Measurements from ENCODE around the gene MYBPC3. TPM values are rescaled to one million over a fixed set of nuclear protein-coding genes. Genes with fewer than 3 reads are reported as not detected.

Gene MYBPC3
- total RNA-seq, 4 donors from 2014 or later: 0.21 to 0.60 TPM; not detected in 2

GRCh38 chr11:47299078-47299477 is 53.4 kb downstream of the MYBPC3 start:
- H3K4me3 ChIP-seq: no peak overlapping the region
- H3K36me3 ChIP-seq: peaks cover 0 to 98% (median 58%) of the 10 kb centered on the region in 3 donors
- H3K27ac ChIP-seq: no peak overlapping the region
- no peak for TF ChIP-seq EP300 (IDR thresholded peaks at IDR 0.05)
- TF ChIP-seq CTCF (IDR thresholded peaks at IDR 0.05): no peak
- TF ChIP-seq POLR2A (IDR thresholded peaks at IDR 0.05): no peak
- H3K9me3 ChIP-seq: peaks cover 0 to 43% (median 7%) of the 10 kb centered on the region in 4 donors
- H3K27me3 ChIP-seq: no peaks in the 10 kb centered on the region
- no peak for DNase-seq (ENCODE audit: low spot score in 2 of 2)
- H3K4me1 ChIP-seq: no peaks in the 10 kb centered on the region
- 94 to 96% methylated on average over 3 of the region's 3 CpGs for WGBS, 2 donors

GRCh38 chr11:47296045-47296444 is 56.5 kb downstream of the MYBPC3 start:
- TF ChIP-seq EP300 (IDR thresholded peaks at IDR 0.05) (no peak), CTCF (IDR thresholded peaks at IDR 0.05) (no peak), POLR2A (IDR thresholded peaks at IDR 0.05) (no peak)
- DNase-seq (ENCODE audit: low spot score in 2 of 2): no peak
- Histone ChIP-seq H3K4me3 (no peak overlapping the region), H3K27ac (no peak overlapping the region), H3K36me3 (peaks cover 0 to 98% (median 38%) of the 10 kb centered on the region in 3 donors), H3K9me3 (peaks cover 0 to 29% (median 4%) of the 10 kb centered on the region in 4 donors), H3K27me3 (no peaks in the 10 kb centered on the region), H3K4me1 (no peaks in the 10 kb centered on the region)
- 87 to 91% methylated on average over 4 of the region's 4 CpGs for WGBS, 2 donors

GRCh38 chr11:47295385-47295784 is 57.1 kb downstream of the MYBPC3 start:
- Histone ChIP-seq H3K9me3 (peaks cover 0 to 29% (median 4%) of the 10 kb centered on the region in 4 donors), H3K4me1 (no peaks in the 10 kb centered on the region), H3K4me3 (no peak overlapping the region), H3K36me3 (peaks cover 0 to 98% (median 38%) of the 10 kb centered on the region in 3 donors), H3K27me3 (no peaks in the 10 kb centered on the region), H3K27ac (no peak overlapping the region)
- 94 to 98% methylated on average over 5 of the region's 5 CpGs for WGBS, 2 donors
- no peak for TF ChIP-seq EP300 (IDR thresholded peaks at IDR 0.05)
- TF ChIP-seq POLR2A (IDR thresholded peaks at IDR 0.05): no peak
- TF ChIP-seq CTCF (IDR thresholded peaks at IDR 0.05): no peak
- DNase-seq (ENCODE audit: low spot score in 2 of 2): no peak

GRCh38 chr11:47289856-47290255 is 62.6 kb downstream of the MYBPC3 start:
- Histone ChIP-seq H3K27ac (no peak overlapping the region), H3K4me1 (no peaks in the 10 kb centered on the region), H3K36me3 (peaks cover 12 to 97% (median 27%) of the 10 kb centered on the region in 3 donors), H3K9me3 (no peaks in the 10 kb centered on the region), H3K27me3 (no peaks in the 10 kb centered on the region), H3K4me3 (no peak overlapping the region)
- TF ChIP-seq POLR2A (IDR thresholded peaks at IDR 0.05) (no peak), CTCF (IDR thresholded peaks at IDR 0.05) (no peak), EP300 (IDR thresholded peaks at IDR 0.05) (no peak)
- 92 to 93% methylated on average over 15 of the region's 15 CpGs for WGBS, 2 donors
- no peak for DNase-seq (ENCODE audit: low spot score in 2 of 2)

- Histone ChIP-seq H3K36me3 (peaks cover 12 to 99% (median 43%) of the 10 kb centered on the region in 3 donors), H3K27me3 (no peaks in the 10 kb centered on the region), H3K4me1 (no peaks in the 10 kb centered on the region), H3K9me3 (no peaks in the 10 kb centered on the region), H3K27ac (no peak overlapping the region), H3K4me3 (no peak overlapping the region)
- TF ChIP-seq CTCF (IDR thresholded peaks at IDR 0.05) (no peak), POLR2A (IDR thresholded peaks at IDR 0.05) (no peak), EP300 (IDR thresholded peaks at IDR 0.05) (no peak)
- DNase-seq (ENCODE audit: low spot score in 2 of 2): no peak
- WGBS, 2 donors: 86 to 91% methylated on average over 5 of the region's 5 CpGs
Measured at GRCh38 chr11:47288066-47288465, 64.4 kb downstream of the MYBPC3 start.

Data from tibial nerve (tissue), 4 donors.